Measurements from ENCODE around the gene SNAPC1. TPM values are rescaled to one million over a fixed set of nuclear protein-coding genes. Genes with fewer than 3 reads are reported as not detected.

The SNAPC1 gene
- total and polyA plus RNA-seq, 10 of the 15 experiments (the other 5 are each of a cell fraction or from before 2014, with no cell fraction given) = 4.5 to 12.0 (median 7.4) TPM

GRCh38 chr14:61750708-61751474, 11.3 kb upstream of the SNAPC1 start (continued):
- TF ChIP-seq HSF1 (IDR thresholded peaks at IDR 0.05; ENCODE audit: low read depth, low read length) (no peak), MEF2B (IDR thresholded peaks at IDR 0.05; ENCODE audit: partially characterized antibody, poor library complexity, severe bottlenecking) (peak; percentile 21), NFXL1 (IDR thresholded peaks at IDR 0.05; ENCODE audit: borderline replicate concordance) (no peak)

- peaks cover 48% of the 10 kb centered on the region for H3K79me2 ChIP-seq (ENCODE audit: control insufficient read depth, insufficient read depth, low read length)
- peak overlapping the region; percentile 72 for H3K4me2 ChIP-seq (ENCODE audit: control insufficient read depth, insufficient read depth)
- no peaks in the 10 kb centered on the region for H4K20me1 ChIP-seq (ENCODE audit: control insufficient read depth, insufficient read depth)
- no peak overlapping the region for H2AFZ ChIP-seq (ENCODE audit: control insufficient read depth, low read depth, low read length)
- peak overlapping the region; percentile 59 for H3K27ac ChIP-seq (ENCODE audit: control insufficient read depth, insufficient read depth)
- in situ Hi-C loops (cut with MboI) = no loop called here
- peak overlapping the region; percentile 79 for H3K4me3 ChIP-seq
- DNase-seq (ENCODE audit: low read depth, low spot score) (no peak), FAIRE-seq (no peak), ATAC-seq (no peak)
- ChIA-PET POLR2A (interaction anchor here (0.9 to 10.5 kb wide), 6 partner anchors 13 to 274 kb away, joined by 3 to 130 read pairs (median 5); partner anchors contain the start of gene SNAPC1), SMC1A (ENCODE audit: uncharacterized antibody, unreplicated experiment) (interaction anchor here (0.8 to 10.0 kb wide), 12 partner anchors 11 to 248 kb away, joined by 3 to 122 read pairs (median 14); partner anchors contain the start of gene SNAPC1), CTCF (interaction anchor here (2.3 to 4.9 kb wide), 3 partner anchors 8 to 86 kb away, joined by 11 to 37 read pairs (median 14); partner anchors contain the start of gene SNAPC1), RAD21 (ENCODE audit: unreplicated experiment) (interaction anchor here (0.6 to 10.8 kb wide), 10 partner anchors 11 to 275 kb away, joined by 3 to 102 read pairs (median 4); partner anchors contain the start of gene SNAPC1)
- H3K9ac ChIP-seq (ENCODE audit: control insufficient read depth, insufficient read depth, low read length) = peak overlapping the region; percentile 82
- no TSS peak for BruUV-seq (replicated peaks)
- peaks cover 17% of the 10 kb centered on the region for H3K4me1 ChIP-seq (ENCODE audit: control insufficient read depth, insufficient read depth, low read length)
- no peaks in the 10 kb centered on the region for H3K9me3 ChIP-seq (replicated peaks; ENCODE audit: control insufficient read depth, insufficient read depth, low read length)
- intact Hi-C loops (cut with micrococcal nuclease; ENCODE audit: unreplicated experiment) = no loop called here
- 40% methylated on average over 8 of the region's 8 CpGs for WGBS (ENCODE audit: insufficient coverage, insufficient replicate concordance, low lambda C conversion rate, missing lambda C conversion rate)
- no peaks in the 10 kb centered on the region for H3K27me3 ChIP-seq (replicated peaks in 1 of 2; ENCODE audit: control insufficient read depth in 2 of 2, insufficient read depth in 2 of 2, low read length in 1 of 2)
- H3K36me3 ChIP-seq (ENCODE audit: control insufficient read depth in 2 of 2, insufficient read depth in 2 of 2, low read length in 1 of 2) = peaks cover 0 to 5% of the 10 kb centered on the region in 2 experiments; a peak in 1 of 4 replicates
- peak; percentile 13 for TF ChIP-seq SKIL (IDR thresholded peaks at IDR 0.05; ENCODE audit: low read depth, poor library complexity, severe bottlenecking)
- no peak for TF ChIP-seq IRF5 (IDR thresholded peaks at IDR 0.05; ENCODE audit: borderline replicate concordance)
- TF ChIP-seq PAX8 (IDR thresholded peaks at IDR 0.05) = 0 out of 2 replicates have a peak, but pooled peaks have one; percentile 48
- no peak for TF ChIP-seq ZSCAN29 (IDR thresholded peaks at IDR 0.05)
- TF ChIP-seq RAD21 (IDR thresholded peaks at IDR 0.05; ENCODE audit: insufficient read depth, low read depth, low read length) = no peak
- peak; percentile 46; the same call in 1 of the 2 replicates for TF ChIP-seq ZBTB40 (IDR thresholded peaks at IDR 0.05; ENCODE audit: borderline replicate concordance)
- TF ChIP-seq CBX3 (IDR thresholded peaks at IDR 0.05; ENCODE audit: borderline replicate concordance, low read depth) = no peak
Measured at GRCh38 chr14:61751475-61751989, 10.7 kb upstream of the SNAPC1 start.

All from GM12878 (cell line).